CD4-positive, CD25-positive, alpha-beta regulatory T cell (primary cell): ENCODE data around the gene RPL3. TPM values are rescaled to one million over a fixed set of nuclear protein-coding genes. Genes with fewer than 3 reads are reported as not detected.
"Not testable (repeated sequence)": the region's sequence is repeated elsewhere in the genome, so short reads cannot be mapped to it uniquely, and the experiment has no call there.

Experiments used
- ATAC-seq, 2 donors: fragments of 150-1000 bp; cut with Tn5 transposase; one replicate each; pipeline ENCODE4 v1.10.0; 2021; ENCODE audit warnings: low read depth in 2 of 2, moderate number of reproducible peaks in 2 of 2, moderate library complexity in 1 of 2
- DNase-seq, 3 donors: peaks; one replicate each; pipeline versions ENCODE4 v3.0.0 to v3.0.0-alpha.2; 2012 to 2022; ENCODE audit warnings: mixed read lengths in 1 of 3
- H3K27ac ChIP-seq: one replicate; pipeline ENCODE4 v1.7.0; 2013; ENCODE audit warnings: mild to moderate bottlenecking, low read length; ENCODE audit not compliant: insufficient read depth, poor library complexity, severe bottlenecking
- H3K27me3 ChIP-seq: one replicate; pipeline ENCODE4 v1.7.0; 2013; ENCODE audit warnings: low read length; ENCODE audit not compliant: control insufficient read depth, insufficient read depth
- H3K36me3 ChIP-seq: one replicate; pipeline ENCODE4 v1.7.0; 2013; ENCODE audit warnings: mild to moderate bottlenecking, low read length, moderate library complexity; ENCODE audit not compliant: control insufficient read depth, insufficient read depth
- H3K4me1 ChIP-seq: 2 replicates; pipeline ENCODE4 v1.7.0; 2013; ENCODE audit warnings: mild to moderate bottlenecking, low read length; ENCODE audit not compliant: insufficient read depth, control insufficient read depth, poor library complexity, severe bottlenecking
- H3K4me3 ChIP-seq: one replicate; pipeline ENCODE4 v1.7.0; 2013; ENCODE audit warnings: low read depth, mild to moderate bottlenecking, low read length, moderate library complexity
- H3K9me3 ChIP-seq, 2 experiments: 1 replicate in 1 of 2; 2 replicates in 1 of 2; pipeline ENCODE4 v1.7.0; 2013; ENCODE audit warnings: low read length in 2 of 2, mild to moderate bottlenecking in 1 of 2, moderate library complexity in 1 of 2; ENCODE audit not compliant: control insufficient read depth in 2 of 2
- H3K27ac Mint-ChIP-seq, 3 donors: one replicate each; pipeline ENCODE4 v1.8.0; 2020 to 2022; ENCODE audit warnings: mild to moderate bottlenecking in 3 of 3, mixed read lengths in 3 of 3, moderate library complexity in 2 of 3
- H3K27me3 Mint-ChIP-seq: one replicate; pipeline ENCODE4 v1.8.0; 2022; ENCODE audit warnings: mild to moderate bottlenecking, mixed read lengths
- H3K36me3 Mint-ChIP-seq: one replicate; pipeline ENCODE4 v1.8.0; 2020; ENCODE audit warnings: mixed read lengths
- H3K4me1 Mint-ChIP-seq, 4 donors: one replicate each; pipeline ENCODE4 v1.8.0; 2020 to 2022; ENCODE audit warnings: mixed read lengths in 4 of 4, mild to moderate bottlenecking in 1 of 4
- H3K4me3 Mint-ChIP-seq, 4 donors: one replicate each; pipeline ENCODE4 v1.8.0; 2020 to 2022; ENCODE audit warnings: mild to moderate bottlenecking in 4 of 4, mixed read lengths in 4 of 4, moderate library complexity in 3 of 4
- H3K9me3 Mint-ChIP-seq, 7 donors: one replicate each; pipeline ENCODE4 v1.8.0; 2020 to 2022; ENCODE audit warnings: mixed read lengths in 7 of 7, mild to moderate bottlenecking in 3 of 7, moderate library complexity in 2 of 7
- polyA plus RNA-seq, 4 donors: library from polyadenylated mRNA; unstranded; fragments of 300-500 nt; fragmentation: Illumina TruSeq; gene quantifications; one replicate each; pipeline ENCODE4 v1.2.3, GENCODE V29; 2021
- total RNA-seq: library from RNA; stranded (reverse); gene quantifications from one replicate; pipeline ENCODE4 v1.2.3, GENCODE V29; 2022

RPL3 gene
- total and polyA plus RNA-seq, 5 donors from 2014 or later = 1,978 to 4,217 (median 2,589) TPM

GRCh38 chr22:39357110-39358108 is 38.0 kb upstream of the RPL3 start:
- H3K4me3 Mint-ChIP-seq, H3K27ac ChIP-seq, H3K4me3 ChIP-seq, DNase-seq, ATAC-seq, H3K27ac Mint-ChIP-seq, H3K9me3 ChIP-seq, H3K4me1 Mint-ChIP-seq, H3K27me3 Mint-ChIP-seq, H3K9me3 Mint-ChIP-seq, H3K36me3 Mint-ChIP-seq, H3K4me1 ChIP-seq, H3K27me3 ChIP-seq, H3K36me3 ChIP-seq: not testable (repeated sequence)

- Mint-ChIP-seq H3K9me3 (no peaks in the 10 kb centered on the region), H3K36me3 (no peaks in the 10 kb centered on the region), H3K4me1 (no peaks in the 10 kb centered on the region), H3K27me3 (peaks cover 13% of the 10 kb centered on the region), H3K4me3 (no peak overlapping the region), H3K27ac (no peak overlapping the region)
- Histone ChIP-seq H3K4me3 (no peak overlapping the region), H3K36me3 (no peaks in the 10 kb centered on the region), H3K27me3 (peaks cover 4% of the 10 kb centered on the region), H3K27ac (no peak overlapping the region), H3K9me3 (no peaks in the 10 kb centered on the region), H3K4me1 (no peaks in the 10 kb centered on the region)
- ATAC-seq (no peak), DNase-seq (no peak)
These were observed 37.0 kb upstream of the RPL3 start for GRCh38 chr22:39356464-39356863.

- peaks cover 19% of the 10 kb centered on the region for H3K27me3 Mint-ChIP-seq
- not testable (repeated sequence) for DNase-seq, H3K36me3 ChIP-seq, H3K4me3 ChIP-seq, H3K4me3 Mint-ChIP-seq, H3K27me3 ChIP-seq, H3K27ac Mint-ChIP-seq, H3K9me3 ChIP-seq, H3K36me3 Mint-ChIP-seq, H3K4me1 ChIP-seq, H3K27ac ChIP-seq, H3K4me1 Mint-ChIP-seq, H3K9me3 Mint-ChIP-seq, ATAC-seq
These were observed 36.4 kb upstream of the RPL3 start for GRCh38 chr22:39355805-39356204.

GRCh38 chr22:39355080-39355479 is 35.7 kb upstream of the RPL3 start:
- no peak overlapping the region for H3K27ac ChIP-seq
- peaks cover 7% of the 10 kb centered on the region for H3K4me1 ChIP-seq
- Mint-ChIP-seq H3K4me3 (no peak overlapping the region), H3K36me3 (no peaks in the 10 kb centered on the region), H3K9me3 (no peaks in the 10 kb centered on the region), H3K4me1 (peaks cover 0 to 5% (median 0%) of the 10 kb centered on the region in 4 donors), H3K27ac (no peak overlapping the region), H3K27me3 (peaks cover 24% of the 10 kb centered on the region)
- no peaks in the 10 kb centered on the region for H3K36me3 ChIP-seq
- H3K27me3 ChIP-seq = peaks cover 4% of the 10 kb centered on the region
- H3K9me3 ChIP-seq = no peaks in the 10 kb centered on the region
- no peak overlapping the region for H3K4me3 ChIP-seq
- DNase-seq (no peak), ATAC-seq (no peak)

GRCh38 chr22:39353346-39353745 is 33.9 kb upstream of the RPL3 start:
- peaks cover 8% of the 10 kb centered on the region for H3K4me1 ChIP-seq
- H3K27me3 ChIP-seq = peaks cover 8% of the 10 kb centered on the region
- H3K4me3 ChIP-seq = no peak overlapping the region
- DNase-seq = no peak
- H3K27me3 Mint-ChIP-seq = peaks cover 32% of the 10 kb centered on the region
- no peak overlapping the region for H3K27ac ChIP-seq
- H3K4me1 Mint-ChIP-seq = peaks cover 0 to 12% (median 5%) of the 10 kb centered on the region in 4 donors
- H3K36me3 ChIP-seq = no peaks in the 10 kb centered on the region
- ATAC-seq = no peak
- no peaks in the 10 kb centered on the region for H3K36me3 Mint-ChIP-seq
- H3K9me3 ChIP-seq = no peaks in the 10 kb centered on the region
- H3K27ac Mint-ChIP-seq = no peak overlapping the region
- H3K9me3 Mint-ChIP-seq = peaks cover 0 to 2% (median 0%) of the 10 kb centered on the region in 7 donors
- H3K4me3 Mint-ChIP-seq = no peak overlapping the region

- Mint-ChIP-seq H3K4me3 (no peak overlapping the region), H3K9me3 (peaks cover 0 to 2% (median 0%) of the 10 kb centered on the region in 7 donors), H3K27ac (no peak overlapping the region), H3K36me3 (no peaks in the 10 kb centered on the region), H3K27me3 (peaks cover 37% of the 10 kb centered on the region), H3K4me1 (peaks cover 0 to 12% (median 5%) of the 10 kb centered on the region in 4 donors)
- H3K27ac ChIP-seq = no peak overlapping the region
- H3K4me1 ChIP-seq = peaks cover 8% of the 10 kb centered on the region
- no peaks in the 10 kb centered on the region for H3K9me3 ChIP-seq
- peaks cover 8% of the 10 kb centered on the region for H3K27me3 ChIP-seq
- H3K4me3 ChIP-seq = no peak overlapping the region
- no peaks in the 10 kb centered on the region for H3K36me3 ChIP-seq
- ATAC-seq (no peak), DNase-seq (no peak)
These were observed 33.0 kb upstream of the RPL3 start for GRCh38 chr22:39352306-39352891.

GRCh38 chr22:39351689-39352214 is 32.3 kb upstream of the RPL3 start:
- DNase-seq (no peak), ATAC-seq (peak in 1 of 2 donors; percentile 27)
- Histone ChIP-seq H3K36me3 (no peaks in the 10 kb centered on the region), H3K27me3 (peaks cover 8% of the 10 kb centered on the region), H3K9me3 (no peaks in the 10 kb centered on the region), H3K4me1 (peaks cover 8% of the 10 kb centered on the region), H3K27ac (no peak overlapping the region), H3K4me3 (no peak overlapping the region)
- Mint-ChIP-seq H3K4me3 (peak overlapping the region in 3 of 4 donors; percentile 53 to 66 (median 65)), H3K27ac (no peak overlapping the region), H3K4me1 (peaks cover 0 to 12% (median 5%) of the 10 kb centered on the region in 4 donors), H3K27me3 (peaks cover 37% of the 10 kb centered on the region), H3K9me3 (peaks cover 0 to 2% (median 0%) of the 10 kb centered on the region in 7 donors), H3K36me3 (no peaks in the 10 kb centered on the region)
